Transverse colon (tissue), 4 donors: Measurements from ENCODE around the gene IL17C. TPM values are rescaled to one million over a fixed set of nuclear protein-coding genes. Genes with fewer than 3 reads are reported as not detected.

Experiments used
- DNase-seq: peaks from one replicate; pipeline ENCODE4 v3.0.0-alpha.2; 2019
- H3K27ac ChIP-seq, 4 donors: fragments of 200-600 bp; sonication (generic); 2 replicates each; pipeline ENCODE4 v1.5.1; 2016 to 2018; ENCODE audit warnings: inconsistent platforms in 4 of 4
- H3K27me3 ChIP-seq: fragments of 200-600 bp; sonication (generic); 2 replicates; pipeline ENCODE4 v1.5.1; 2017; ENCODE audit warnings: inconsistent platforms
- H3K36me3 ChIP-seq, 4 donors: fragments of 200-600 bp; sonication (generic); 2 replicates each; pipeline ENCODE4 v1.5.1; 2017 to 2019; ENCODE audit warnings: inconsistent platforms in 4 of 4
- H3K4me1 ChIP-seq, 4 donors: fragments of 200-600 bp; sonication (generic); 2 replicates each; pipeline ENCODE4 v1.5.1; 2017 to 2020; ENCODE audit warnings: inconsistent platforms in 4 of 4
- H3K4me3 ChIP-seq, 4 donors: fragments of 200-600 bp; sonication (generic); 1 replicate in 1 of 4; 2 replicates in 3 of 4; pipeline versions ENCODE4 v1.5.1 to v1.6.1; 2017 to 2019; ENCODE audit warnings: inconsistent platforms in 4 of 4
- H3K9me3 ChIP-seq, 2 donors: fragments of 200-600 bp; sonication (generic); 2 replicates each; pipeline ENCODE4 v1.5.1; 2017 to 2019; ENCODE audit warnings: inconsistent platforms in 2 of 2
- CTCF ChIP-seq, 5 experiments: fragments of 200-600 bp in 3 of 5; fragments of 450-650 bp in 2 of 5; sonication (generic) in 3 of 5; IDR thresholded peaks; 1 replicate in 2 of 5; 2 replicates in 3 of 5; pipeline ENCODE4 v1.5.1; 2016 to 2017; ENCODE audit warnings: antibody characterized with exemption in 5 of 5, inconsistent platforms in 3 of 5, mild to moderate bottlenecking in 2 of 5, moderate library complexity in 1 of 5
- EP300 ChIP-seq: sonication (generic); formaldehyde crosslinking; IDR thresholded peaks from one replicate; pipeline ENCODE4 v1.6.1; 2017; ENCODE audit warnings: antibody characterized with exemption, low read depth
- POLR2A ChIP-seq: fragments of 450-650 bp; IDR thresholded peaks from one replicate; pipeline ENCODE4 v1.6.1; 2016; ENCODE audit warnings: antibody characterized with exemption, mild to moderate bottlenecking, moderate library complexity
- POLR2AphosphoS5 ChIP-seq, 3 donors: sonication (generic); formaldehyde crosslinking; IDR thresholded peaks; one replicate each; pipeline ENCODE4 v1.6.1; 2016; ENCODE audit warnings: antibody characterized with exemption in 3 of 3
- WGBS, 2 donors: methylation state at CpG; one replicate each; pipeline ENCODE4 v1.1.5; 2018; ENCODE audit warnings: low coverage in 1 of 2; 5-methylcytosine and 5-hydroxymethylcytosine counted together
- in situ Hi-C, 4 donors: fragments of 200-750 bp; cut with MboI; loops; one replicate each; pipeline versions ENCODE4 v1.15.0 to v1.15.1; 2017; ENCODE audit warnings: low sequenced_read_pairs in 3 of 4, low pct_ligation_motif_present in 1 of 4, low pct_unique_long_range_greater_than_20kb in 1 of 4
- intact Hi-C: fragments of 100-400 bp; cut with DNase I; formaldehyde crosslinking; loops from one replicate; pipeline ENCODE4 v1.15.1; 2023; ENCODE audit warnings: low total_unique reads
- total RNA-seq, 4 donors: library from RNA; depleted of rRNA; stranded (reverse); fragments of >200 nt; gene quantifications; one replicate each; pipeline ENCODE4 v1.1.0, GENCODE V29; 2016

The IL17C gene
- total RNA-seq, 4 donors from 2014 or later: not detected

GRCh38 chr16:88687254-88687576 is 48.8 kb downstream of the IL17C start:
- H3K36me3 ChIP-seq: no peaks in the 10 kb centered on the region
- peaks cover 74% of the 10 kb centered on the region for H3K27me3 ChIP-seq
- intact Hi-C loops: no loop called here
- in situ Hi-C loops: no loop called here
- peaks cover 0 to 34% (median 19%) of the 10 kb centered on the region in 4 donors for H3K4me1 ChIP-seq
- TF ChIP-seq CTCF (IDR thresholded peaks at IDR 0.05) (no peak), POLR2AphosphoS5 (IDR thresholded peaks at IDR 0.05) (no peak), EP300 (no peak), POLR2A (no peak)
- H3K4me3 ChIP-seq: no peak overlapping the region
- H3K27ac ChIP-seq: no peak overlapping the region
- 57% methylated on average over 7 of the region's 10 CpGs; no CpG with 5 or more reads in 1 of the 2 donors for WGBS, 2 donors
- no peak for DNase-seq
- no peaks in the 10 kb centered on the region for H3K9me3 ChIP-seq

- Histone ChIP-seq H3K9me3 (no peaks in the 10 kb centered on the region), H3K27me3 (peaks cover 72% of the 10 kb centered on the region), H3K4me1 (peaks cover 0 to 37% (median 21%) of the 10 kb centered on the region in 4 donors), H3K27ac (no peak overlapping the region), H3K4me3 (no peak overlapping the region), H3K36me3 (no peaks in the 10 kb centered on the region)
- TF ChIP-seq EP300: no peak
- TF ChIP-seq POLR2AphosphoS5 (IDR thresholded peaks at IDR 0.05): no peak
- no peak for TF ChIP-seq POLR2A
- no peak for TF ChIP-seq CTCF (IDR thresholded peaks at IDR 0.05)
- 38 to 42% methylated on average over 2 to 3 of the region's 3 CpGs for WGBS, 2 donors
- in situ Hi-C loops: no loop called here
- intact Hi-C loops: no loop called here
- DNase-seq: no peak
These were observed 49.3 kb downstream of the IL17C start for GRCh38 chr16:88687676-88688012.

- Histone ChIP-seq H3K9me3 (no peaks in the 10 kb centered on the region), H3K27ac (no peak overlapping the region), H3K27me3 (peaks cover 70% of the 10 kb centered on the region), H3K4me3 (no peak overlapping the region), H3K4me1 (peaks cover 0 to 37% (median 21%) of the 10 kb centered on the region in 4 donors), H3K36me3 (no peaks in the 10 kb centered on the region)
- DNase-seq: peak; percentile 40
- 37% methylated on average over 27 of the region's 28 CpGs; no CpG with 5 or more reads in 1 of the 2 donors for WGBS, 2 donors
- in situ Hi-C loops: no loop called here
- intact Hi-C loops: no loop called here
- no peak for TF ChIP-seq POLR2AphosphoS5 (IDR thresholded peaks at IDR 0.05)
- no peak for TF ChIP-seq EP300
- no peak for TF ChIP-seq POLR2A
- TF ChIP-seq CTCF (IDR thresholded peaks at IDR 0.05): no peak
These were observed 49.8 kb downstream of the IL17C start for GRCh38 chr16:88688013-88688778.

Other genes starting within 250 kb of the IL17C start
- gene ZFPM1, start 185.3 kb upstream of the IL17C start, total RNA-seq: 1 to 10 TPM; 1.2 to 4.6 (median 3.1) TPM
- 10 to 100 TPM; 17.9 to 50.5 (median 25.5) TPM for gene ZC3H18, start 68.2 kb upstream of the IL17C start, total RNA-seq
- 100 to 1,000 TPM; 258 to 306 (median 291) TPM for gene CYBA, start 12.5 kb downstream of the IL17C start, total RNA-seq
- gene MVD, start 24.5 kb downstream of the IL17C start, total RNA-seq: 10 to 100 TPM; 20.5 to 75.6 (median 47.3) TPM
- gene SNAI3, start 47.9 kb downstream of the IL17C start, total RNA-seq: 1 to 10 TPM in 1 of 4 donors, under 1 TPM in 2, not detected in 1; 0.27 to 2.9 (median 0.75) TPM
- gene RNF166, start 67.8 kb downstream of the IL17C start, total RNA-seq: 10 to 100 TPM; 10.3 to 15.3 (median 14.4) TPM
- 1 to 10 TPM in 3 of 4 donors, not detected in 1; 2.8 to 5.6 (median 4.2) TPM for gene CTU2, start 67.9 kb downstream of the IL17C start, total RNA-seq
- 100 to 1,000 TPM; 133 to 546 (median 179) TPM for gene PIEZO1, start 146.6 kb downstream of the IL17C start, total RNA-seq
- 10 to 100 TPM in 1 of 4 donors, 1 to 10 TPM in 2, not detected in 1; 3.8 to 12.5 (median 6.7) TPM for gene CDT1, start 165.2 kb downstream of the IL17C start, total RNA-seq
- 100 to 1,000 TPM in 2 of 4 donors, 10 to 100 TPM in 2; 81.6 to 221 (median 149) TPM for gene APRT, start 173.4 kb downstream of the IL17C start, total RNA-seq
- 100 to 1,000 TPM in 1 of 4 donors, 10 to 100 TPM in 3; 45.7 to 101 (median 75.6) TPM for gene GALNS, start 218.4 kb downstream of the IL17C start, total RNA-seq
- 10 to 100 TPM in 3 of 4 donors, 1 to 10 TPM in 1; 9.8 to 34.4 (median 19.7) TPM for gene TRAPPC2L, start 218.6 kb downstream of the IL17C start, total RNA-seq
- not detected for gene PABPN1L, start 228.1 kb downstream of the IL17C start, total RNA-seq